GM12801 (cell line): ENCODE measurements around the gene ZNF492.

ENCODE experiments used
- TF ChIP-seq, protein P1 (sequence below): IDR thresholded peaks from one replicate; pipeline ENCODE4 v1.5.1; 2011; ENCODE audit warnings: control low read depth; ENCODE audit not compliant: insufficient read length; ENCODE audit errors: extremely low read depth

ZNF492 gene

DNA sequence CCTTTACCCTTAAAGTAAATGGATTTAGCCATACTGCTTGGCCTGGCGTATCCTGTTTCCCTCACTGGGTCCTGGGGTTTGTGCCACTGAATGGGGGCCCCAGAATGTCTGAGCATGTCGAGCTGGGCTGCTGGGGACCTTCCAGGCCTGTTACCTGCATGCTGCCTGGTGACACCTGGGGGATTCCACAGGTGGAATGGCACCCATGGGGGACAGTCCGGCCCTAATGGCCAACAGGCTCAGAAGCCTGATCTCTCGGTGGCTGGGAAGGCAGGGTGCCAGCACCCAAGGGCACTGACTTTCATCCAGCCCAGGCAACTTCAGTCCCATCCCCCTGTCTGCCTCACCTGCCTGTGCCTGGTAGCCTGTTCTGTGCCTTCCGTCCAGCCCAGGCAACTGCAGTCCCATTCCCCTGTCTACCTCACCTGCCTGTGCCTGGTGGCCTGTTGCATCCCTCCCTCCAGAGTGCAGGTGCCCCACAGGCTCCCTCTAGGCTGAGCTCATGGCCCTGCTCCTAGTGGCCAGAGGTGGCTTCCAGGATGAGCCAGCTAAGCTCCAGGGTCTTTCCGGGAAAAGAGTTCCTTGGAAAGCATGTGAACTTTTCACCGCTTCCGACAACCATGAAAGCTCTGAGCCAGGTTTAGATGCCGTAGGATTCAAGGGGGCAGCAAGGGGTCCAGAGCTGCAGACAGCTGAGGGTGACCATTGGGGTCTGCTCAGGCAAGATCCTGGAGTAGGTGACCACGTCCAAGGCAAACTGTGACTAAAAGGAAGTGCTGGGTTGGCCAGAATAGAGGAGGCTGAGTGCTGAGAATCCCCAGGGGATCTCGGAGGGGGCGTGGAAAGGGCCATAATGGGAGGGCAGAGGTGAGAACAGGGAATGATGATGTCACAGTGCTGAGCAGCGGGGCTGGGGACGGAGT, 30.3 kb upstream of the ZNF492 start:
- TF ChIP-seq, protein P1, sequence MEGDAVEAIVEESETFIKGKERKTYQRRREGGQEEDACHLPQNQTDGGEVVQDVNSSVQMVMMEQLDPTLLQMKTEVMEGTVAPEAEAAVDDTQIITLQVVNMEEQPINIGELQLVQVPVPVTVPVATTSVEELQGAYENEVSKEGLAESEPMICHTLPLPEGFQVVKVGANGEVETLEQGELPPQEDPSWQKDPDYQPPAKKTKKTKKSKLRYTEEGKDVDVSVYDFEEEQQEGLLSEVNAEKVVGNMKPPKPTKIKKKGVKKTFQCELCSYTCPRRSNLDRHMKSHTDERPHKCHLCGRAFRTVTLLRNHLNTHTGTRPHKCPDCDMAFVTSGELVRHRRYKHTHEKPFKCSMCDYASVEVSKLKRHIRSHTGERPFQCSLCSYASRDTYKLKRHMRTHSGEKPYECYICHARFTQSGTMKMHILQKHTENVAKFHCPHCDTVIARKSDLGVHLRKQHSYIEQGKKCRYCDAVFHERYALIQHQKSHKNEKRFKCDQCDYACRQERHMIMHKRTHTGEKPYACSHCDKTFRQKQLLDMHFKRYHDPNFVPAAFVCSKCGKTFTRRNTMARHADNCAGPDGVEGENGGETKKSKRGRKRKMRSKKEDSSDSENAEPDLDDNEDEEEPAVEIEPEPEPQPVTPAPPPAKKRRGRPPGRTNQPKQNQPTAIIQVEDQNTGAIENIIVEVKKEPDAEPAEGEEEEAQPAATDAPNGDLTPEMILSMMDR: no peak

DNA sequence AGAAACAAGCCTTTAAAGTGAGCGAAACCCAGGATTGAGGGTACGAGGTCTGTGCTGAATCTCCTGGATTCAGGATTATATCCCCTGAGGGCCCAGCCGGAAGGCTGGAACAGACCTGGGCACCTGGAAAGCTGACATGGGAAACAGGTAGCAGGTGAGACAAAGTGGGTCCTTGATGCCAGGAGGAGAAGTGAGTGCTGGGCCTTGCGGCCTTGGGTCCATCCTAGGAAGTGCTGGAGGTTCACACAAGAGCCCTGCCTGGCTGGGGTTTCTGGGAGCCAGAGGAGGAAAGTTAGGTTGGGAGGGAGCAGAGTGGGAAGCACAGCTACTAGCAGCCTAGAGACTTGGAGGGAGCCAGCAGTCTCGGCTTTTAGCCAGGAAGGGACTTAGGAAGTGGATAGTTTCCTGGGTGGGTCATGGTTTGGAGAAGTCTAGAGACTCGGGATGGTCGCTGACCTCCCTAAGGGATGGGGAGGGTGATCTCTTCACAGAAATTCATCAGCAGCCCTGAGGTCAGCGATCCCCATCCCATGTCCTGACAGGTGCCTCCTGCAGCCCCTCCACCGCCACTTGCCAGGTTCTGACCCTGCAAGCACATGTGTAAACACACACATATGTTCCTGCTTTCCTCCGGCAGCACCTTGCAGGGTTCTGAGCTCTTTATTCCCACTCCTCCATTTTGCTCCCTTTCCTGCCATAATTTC, 29.4 kb upstream of the ZNF492 start:
- TF ChIP-seq, protein P1: no peak

DNA sequence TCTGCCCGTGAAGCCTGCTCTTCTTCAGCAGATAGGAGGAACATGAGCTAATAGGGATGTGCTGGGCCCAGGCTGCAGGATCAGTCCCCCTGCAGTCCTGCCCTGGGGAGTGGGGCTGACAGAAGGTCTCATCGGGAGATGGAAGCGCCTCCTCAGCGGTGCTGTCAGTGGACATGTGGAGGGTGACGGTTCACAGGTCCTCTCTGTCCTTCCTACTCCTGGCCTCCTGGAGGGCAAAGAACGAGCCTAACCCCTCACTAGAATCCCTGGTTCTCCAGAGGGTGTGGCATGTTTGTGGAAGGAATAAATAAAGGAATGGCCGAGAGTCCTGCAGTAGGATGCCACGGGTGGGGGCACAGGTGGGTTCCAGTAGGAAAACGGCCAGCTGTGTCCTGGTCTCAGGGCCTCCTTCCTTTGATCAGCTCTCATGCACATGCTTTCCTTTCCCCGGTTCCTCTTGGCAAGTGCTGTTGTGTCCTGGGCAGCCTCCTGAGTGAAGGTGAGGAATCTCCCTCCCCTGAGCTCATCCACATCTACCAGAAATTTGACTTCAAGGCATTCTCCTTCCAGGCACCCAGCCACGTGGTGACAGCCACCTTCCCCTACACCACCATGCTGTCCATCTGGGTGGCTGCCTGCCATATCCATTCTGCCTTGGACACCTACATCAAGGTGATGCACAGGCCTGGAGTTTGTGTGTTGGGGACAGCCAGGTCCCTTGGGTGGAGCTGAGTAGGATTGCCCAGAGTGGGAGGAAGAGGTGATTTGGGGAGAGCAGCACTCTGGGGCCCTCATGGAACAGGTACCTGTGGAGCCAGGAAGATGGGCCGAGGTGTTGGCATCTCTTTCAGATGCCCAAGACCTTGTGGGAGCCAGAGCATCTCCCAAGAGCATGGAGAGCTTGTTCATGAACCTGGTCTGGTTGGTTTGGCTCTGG, 28.6 kb upstream of the ZNF492 start:
- TF ChIP-seq, protein P1: no peak

DNA sequence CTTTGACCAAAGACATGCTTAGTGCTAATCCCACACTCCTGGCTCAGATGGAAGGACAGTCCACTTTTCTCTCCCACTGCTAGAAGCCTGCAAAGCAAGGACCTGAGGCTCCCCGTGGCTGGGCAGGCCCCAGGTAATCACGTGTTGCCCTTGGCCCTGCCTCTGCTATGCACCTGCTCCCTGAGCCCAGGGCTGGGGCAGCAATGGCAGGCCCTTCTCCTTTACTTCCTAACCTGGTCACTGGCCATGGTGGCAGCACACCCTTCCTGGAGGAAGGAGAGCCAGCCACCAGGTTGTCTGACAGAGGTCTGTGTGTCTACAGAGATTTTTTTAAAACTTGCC, 27.9 kb upstream of the ZNF492 start:
- TF ChIP-seq, protein P1: no peak

DNA sequence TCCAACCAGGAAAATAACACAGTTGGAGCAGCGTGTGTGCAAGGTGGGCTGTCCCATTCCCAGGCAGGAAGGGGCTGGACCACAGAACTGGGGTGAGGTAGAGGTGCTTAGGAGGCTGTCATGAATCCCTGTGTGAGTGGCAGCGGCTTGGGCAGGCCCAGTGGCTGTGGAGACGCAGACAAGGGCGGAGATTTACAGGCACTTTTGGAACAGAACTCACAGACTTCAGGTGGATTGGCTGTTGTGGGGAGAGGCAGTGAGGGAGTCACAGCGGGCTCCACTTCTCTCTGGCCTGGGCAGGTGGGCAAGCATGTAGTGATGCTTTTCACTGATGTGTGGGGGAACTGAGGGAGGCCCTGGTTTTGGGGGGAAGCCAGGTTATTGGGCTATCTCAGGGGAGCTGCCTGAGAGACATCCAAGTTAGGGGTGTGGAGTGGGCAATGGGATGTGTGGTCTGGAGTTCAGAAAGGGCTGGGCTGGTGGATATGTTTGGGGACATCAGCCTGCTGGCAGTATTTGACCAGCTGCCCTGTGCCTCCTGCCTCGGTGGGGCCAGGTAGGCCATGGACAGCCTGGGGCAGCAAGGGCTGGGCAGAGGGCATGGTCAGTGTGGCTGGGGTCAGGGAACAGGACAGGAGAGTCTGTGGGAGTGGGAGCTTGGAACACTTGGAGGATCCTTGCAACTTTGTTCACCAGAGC, 27.0 kb upstream of the ZNF492 start:
- TF ChIP-seq, protein P1: no peak

DNA sequence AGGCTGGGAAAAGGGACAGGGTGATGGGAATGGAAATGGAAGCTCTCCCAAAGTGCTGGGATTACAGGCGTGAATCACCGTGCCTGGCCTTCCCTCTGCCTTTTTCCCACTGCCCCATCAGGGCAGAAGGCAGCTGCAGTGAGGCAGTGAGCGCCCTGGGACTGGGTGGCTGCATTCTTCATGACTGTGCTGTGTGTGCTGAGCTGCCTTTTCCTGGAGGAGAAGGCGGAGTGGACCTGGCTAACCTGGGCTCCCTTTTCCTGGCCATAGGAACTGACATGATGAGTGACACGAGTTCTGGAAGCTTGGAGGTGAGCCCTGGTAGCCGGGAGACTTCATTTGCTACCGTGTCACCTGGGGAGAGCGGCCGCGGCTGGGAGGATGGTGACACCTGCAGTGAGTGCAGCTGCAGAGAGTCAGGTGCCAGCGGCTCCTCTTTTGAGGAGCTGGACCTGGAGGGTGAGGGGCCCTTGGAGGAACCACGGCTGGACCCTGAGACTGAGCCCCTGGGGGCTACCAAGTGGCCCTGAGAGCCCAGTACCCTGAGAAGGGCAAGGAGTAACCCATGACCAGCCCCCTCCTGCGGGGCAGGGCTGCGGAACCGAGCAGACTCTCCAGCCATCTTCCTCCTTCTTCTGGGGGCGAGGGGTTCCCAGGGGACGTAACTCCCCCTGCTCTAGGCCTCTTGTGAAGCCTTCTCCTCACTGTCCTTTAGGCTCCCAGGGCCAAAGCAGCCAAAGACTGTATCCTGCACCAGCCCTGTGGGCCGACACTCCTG, 26.3 kb upstream of the ZNF492 start:
- TF ChIP-seq, protein P1: no peak
